ENCODE data around the gene NYNRIN. TPM values are rescaled to one million over a fixed set of nuclear protein-coding genes. Genes with fewer than 3 reads are reported as not detected.

The NYNRIN gene
- total and polyA plus RNA-seq, 2 donors (not counting 3 experiments of a cell fraction or from before 2014, with no cell fraction given) = 37.2 to 42.8 TPM

GRCh38 chr14:24369907-24370687 lies 28.7 kb upstream of the NYNRIN start:
- peaks cover 24% of the 10 kb centered on the region for H3K4me1 ChIP-seq (ENCODE audit: control insufficient read depth, extremely low read depth, insufficient read depth, low read length)
- H3K9ac ChIP-seq (replicated peaks; ENCODE audit: extremely low read depth, insufficient read depth, low read length) = no peak overlapping the region
- ChIA-PET POLR2A (no interaction called here), CTCF (interaction anchor here (0.7 to 5.5 kb wide), 7 partner anchors 10 to 61 kb away, joined by 3 to 44 read pairs (median 3); partner anchors contain the start of gene ADCY4)
- H3K9me3 ChIP-seq (replicated peaks; ENCODE audit: control insufficient read depth, insufficient read depth, low read length) = no peaks in the 10 kb centered on the region
- no peak for FAIRE-seq
- no peaks in the 10 kb centered on the region for H4K20me1 ChIP-seq (replicated peaks; ENCODE audit: control insufficient read depth, extremely low read depth, insufficient read depth, low read length)
- no TSS peak for BruUV-seq (replicated peaks)
- H3K4me3 ChIP-seq (replicated peaks in 1 of 3; ENCODE audit: insufficient read depth in 1 of 3, low read depth in 1 of 3, low read length in 3 of 3) = no peak overlapping the region
- intact Hi-C loops (cut with micrococcal nuclease) (loop anchor here (5.0 kb wide), 1 partner anchor 223 kb away; the partner anchor contains the start of genes PSME2 and RNF31), dilution Hi-C loops (cut with MboI; ENCODE audit: extremely low pct_ligation_motif_present, low sequenced_read_pairs) (no loop called here)
- no peak overlapping the region for H3K4me2 ChIP-seq (ENCODE audit: insufficient read depth, low read length)
- no peaks in the 10 kb centered on the region for H3K27me3 ChIP-seq (ENCODE audit: control insufficient read depth in 2 of 2, insufficient read depth in 2 of 2, low read length in 2 of 2)
- no peak overlapping the region for H2AFZ ChIP-seq (ENCODE audit: low read depth, low read length)
- no peak overlapping the region for H3K27ac ChIP-seq (ENCODE audit: insufficient read depth, low read depth, low read length)
- DNase-seq (ENCODE audit: low read depth, low spot score) = no peak
- no peaks in the 10 kb centered on the region for H3K9me1 ChIP-seq (replicated peaks; ENCODE audit: control insufficient read depth, extremely low read depth, insufficient read depth, low read length)
- no peak for TF ChIP-seq EZH2 (IDR thresholded peaks at IDR 0.05; ENCODE audit: borderline replicate concordance, low read depth, low read length, severe bottlenecking)
- TF ChIP-seq MAX (IDR thresholded peaks at IDR 0.05; ENCODE audit: insufficient read depth, insufficient read length) = no peak
- no peak for TF ChIP-seq POLR2AphosphoS5 (IDR thresholded peaks at IDR 0.05; ENCODE audit: insufficient read depth, low read depth, low read length)
- TF ChIP-seq MYC (IDR thresholded peaks at IDR 0.05; ENCODE audit: low read depth, low read length) = no peak
- TF ChIP-seq GATA2 (IDR thresholded peaks at IDR 0.05; ENCODE audit: insufficient read depth, insufficient read length, low read depth, low read length) = no peak
- TF ChIP-seq JUN (IDR thresholded peaks at IDR 0.05; ENCODE audit: borderline replicate concordance, insufficient read depth, insufficient read length, low read depth) = no peak
- TF ChIP-seq POLR2A (IDR thresholded peaks at IDR 0.05; ENCODE audit: low read depth, low read length) = no peak
- TF ChIP-seq, protein P1, sequence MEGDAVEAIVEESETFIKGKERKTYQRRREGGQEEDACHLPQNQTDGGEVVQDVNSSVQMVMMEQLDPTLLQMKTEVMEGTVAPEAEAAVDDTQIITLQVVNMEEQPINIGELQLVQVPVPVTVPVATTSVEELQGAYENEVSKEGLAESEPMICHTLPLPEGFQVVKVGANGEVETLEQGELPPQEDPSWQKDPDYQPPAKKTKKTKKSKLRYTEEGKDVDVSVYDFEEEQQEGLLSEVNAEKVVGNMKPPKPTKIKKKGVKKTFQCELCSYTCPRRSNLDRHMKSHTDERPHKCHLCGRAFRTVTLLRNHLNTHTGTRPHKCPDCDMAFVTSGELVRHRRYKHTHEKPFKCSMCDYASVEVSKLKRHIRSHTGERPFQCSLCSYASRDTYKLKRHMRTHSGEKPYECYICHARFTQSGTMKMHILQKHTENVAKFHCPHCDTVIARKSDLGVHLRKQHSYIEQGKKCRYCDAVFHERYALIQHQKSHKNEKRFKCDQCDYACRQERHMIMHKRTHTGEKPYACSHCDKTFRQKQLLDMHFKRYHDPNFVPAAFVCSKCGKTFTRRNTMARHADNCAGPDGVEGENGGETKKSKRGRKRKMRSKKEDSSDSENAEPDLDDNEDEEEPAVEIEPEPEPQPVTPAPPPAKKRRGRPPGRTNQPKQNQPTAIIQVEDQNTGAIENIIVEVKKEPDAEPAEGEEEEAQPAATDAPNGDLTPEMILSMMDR (IDR thresholded peaks at IDR 0.05; ENCODE audit: extremely low read depth in 1 of 2, insufficient read depth in 1 of 2, low read depth in 1 of 2, low read length in 2 of 2) = no peak
- no peak for TF ChIP-seq FOS (IDR thresholded peaks at IDR 0.05; ENCODE audit: borderline replicate concordance, insufficient read depth, low read length)
- H3K79me2 ChIP-seq (ENCODE audit: control insufficient read depth, insufficient read depth, low read length) = peaks cover 10% of the 10 kb centered on the region
- peaks cover 7 to 28% of the 10 kb centered on the region in 2 experiments for H3K36me3 ChIP-seq (ENCODE audit: control insufficient read depth in 2 of 2, extremely low read depth in 1 of 2, insufficient read depth in 2 of 2, low read length in 2 of 2)

All from endothelial cell of umbilical vein (primary cell).